Measurements from ENCODE around the gene SCN4B.

DNA sequence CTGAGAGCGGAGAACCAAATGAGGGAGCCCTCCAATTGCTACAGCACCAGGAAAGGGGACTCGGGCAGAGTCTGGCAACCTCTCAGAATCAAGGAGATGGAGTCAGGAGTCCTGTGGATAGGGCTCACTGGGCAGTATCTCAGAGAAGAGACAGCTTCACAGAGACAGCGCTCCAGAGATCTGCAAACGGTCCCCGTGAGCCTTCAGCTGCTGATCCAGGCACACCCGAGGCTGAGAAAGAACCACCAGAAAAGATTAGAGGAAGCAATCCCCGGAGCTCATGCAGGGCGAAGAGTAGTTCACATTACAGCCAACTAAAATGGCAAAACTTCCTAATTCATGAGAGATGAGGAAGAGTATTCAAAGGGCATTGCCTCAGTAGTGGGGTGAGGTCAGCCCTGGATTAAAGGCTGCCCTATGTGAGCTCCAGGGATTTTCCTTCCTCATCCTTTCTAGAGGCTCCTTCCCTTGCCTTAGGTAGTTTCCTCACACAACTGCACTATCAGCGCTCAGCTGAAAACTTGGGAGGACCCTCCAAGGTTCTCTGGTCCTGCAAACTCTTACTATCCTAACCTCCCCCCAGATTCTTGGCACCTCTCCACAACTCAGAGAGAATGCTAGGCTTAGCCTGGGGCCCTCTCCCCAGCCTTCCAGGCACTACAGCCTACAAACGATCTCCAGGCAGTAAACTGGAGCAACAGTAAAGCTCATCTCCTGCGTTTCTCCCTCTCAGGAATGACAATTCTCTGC is 23.7 kb downstream of the SCN4B start:
- TF ChIP-seq, protein P1, sequence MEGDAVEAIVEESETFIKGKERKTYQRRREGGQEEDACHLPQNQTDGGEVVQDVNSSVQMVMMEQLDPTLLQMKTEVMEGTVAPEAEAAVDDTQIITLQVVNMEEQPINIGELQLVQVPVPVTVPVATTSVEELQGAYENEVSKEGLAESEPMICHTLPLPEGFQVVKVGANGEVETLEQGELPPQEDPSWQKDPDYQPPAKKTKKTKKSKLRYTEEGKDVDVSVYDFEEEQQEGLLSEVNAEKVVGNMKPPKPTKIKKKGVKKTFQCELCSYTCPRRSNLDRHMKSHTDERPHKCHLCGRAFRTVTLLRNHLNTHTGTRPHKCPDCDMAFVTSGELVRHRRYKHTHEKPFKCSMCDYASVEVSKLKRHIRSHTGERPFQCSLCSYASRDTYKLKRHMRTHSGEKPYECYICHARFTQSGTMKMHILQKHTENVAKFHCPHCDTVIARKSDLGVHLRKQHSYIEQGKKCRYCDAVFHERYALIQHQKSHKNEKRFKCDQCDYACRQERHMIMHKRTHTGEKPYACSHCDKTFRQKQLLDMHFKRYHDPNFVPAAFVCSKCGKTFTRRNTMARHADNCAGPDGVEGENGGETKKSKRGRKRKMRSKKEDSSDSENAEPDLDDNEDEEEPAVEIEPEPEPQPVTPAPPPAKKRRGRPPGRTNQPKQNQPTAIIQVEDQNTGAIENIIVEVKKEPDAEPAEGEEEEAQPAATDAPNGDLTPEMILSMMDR (IDR thresholded peaks at IDR 0.05) = no peak
- TF ChIP-seq POLR2A (IDR thresholded peaks at IDR 0.05) = no peak

Data from Peyer's patch (tissue), 4 donors.